Measurements from ENCODE around the gene TYRO3. TPM values are rescaled to one million over a fixed set of nuclear protein-coding genes. Genes with fewer than 3 reads are reported as not detected.

The TYRO3 gene
- total RNA-seq, 1 experiment from 2014 or later: 30.3 TPM

DNA sequence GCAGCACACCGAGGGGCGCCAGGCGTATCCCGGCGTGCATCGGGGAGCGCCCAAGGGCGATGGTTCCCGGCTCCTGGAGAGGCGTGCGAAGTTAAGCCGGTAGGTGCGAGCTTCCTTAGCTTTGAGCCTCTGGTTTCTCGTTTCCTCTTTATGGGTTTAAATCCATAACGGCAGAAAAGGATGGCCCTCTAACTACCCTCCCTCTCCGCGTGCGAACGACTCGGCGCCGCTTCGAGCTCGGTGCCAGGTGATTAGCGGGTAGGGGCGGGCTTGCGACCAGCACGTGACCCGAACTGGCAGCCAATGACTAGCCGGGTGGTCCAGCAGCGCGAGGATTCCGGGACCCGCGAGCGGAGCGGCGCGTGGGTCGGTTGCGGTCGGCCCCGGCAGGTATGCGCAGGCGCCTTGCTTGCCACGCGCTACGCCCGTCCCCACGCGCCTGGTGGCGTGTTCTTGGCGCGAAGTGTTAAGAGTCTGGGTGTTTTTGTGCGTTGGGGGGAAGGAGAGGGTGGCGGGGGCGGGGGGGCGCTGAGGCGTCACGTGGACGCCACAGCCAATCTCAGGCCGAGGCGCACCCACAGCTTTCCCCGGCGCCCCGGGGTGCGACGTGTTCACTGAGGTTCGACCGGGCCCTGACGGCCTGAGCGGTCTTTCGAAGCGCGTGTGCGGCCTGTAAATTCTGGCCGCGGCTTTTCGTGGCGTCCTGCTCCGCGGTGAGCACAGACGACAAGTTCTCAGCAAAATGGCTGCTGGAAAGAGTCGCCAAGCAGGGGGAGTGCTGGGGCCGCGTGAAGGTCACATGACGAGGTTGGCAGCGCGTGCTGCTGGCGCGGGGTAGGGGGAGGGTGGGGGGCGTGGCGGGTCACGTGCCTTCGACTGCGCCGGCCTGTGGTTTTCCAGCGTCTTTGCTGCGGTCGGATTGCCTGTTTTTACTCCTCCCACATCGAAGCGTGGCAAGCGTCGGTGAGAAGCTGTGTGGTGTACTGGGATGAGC, 62.5 kb downstream of the TYRO3 start:
- Histone ChIP-seq H3K4me2 (peak overlapping the region; percentile 76), H3K9me3 (ENCODE audit: insufficient read depth, low read depth) (0 out of 2 replicates have a peak, but pooled peaks cover 7% of the 10 kb centered on the region), H3K4me1 (replicated peaks; ENCODE audit: insufficient read depth) (no peaks in the 10 kb centered on the region), H3K4me3 (peak overlapping the region; percentile 50), H3F3A (ENCODE audit: insufficient read depth, low read depth) (no peaks in the 10 kb centered on the region), H4K20me1 (ENCODE audit: insufficient read depth) (no peaks in the 10 kb centered on the region), H3K36me3 (ENCODE audit: low read depth) (no peaks in the 10 kb centered on the region), H3K27ac (peak overlapping the region; percentile 68), H3K9me2 (ENCODE audit: insufficient read depth) (no peaks in the 10 kb centered on the region), H3K27me3 (ENCODE audit: insufficient read depth, low read depth) (no peaks in the 10 kb centered on the region), H3K79me2 (ENCODE audit: low read depth) (peaks cover 7% of the 10 kb centered on the region; the same call in 1 of the 2 replicates), H2AFZ (peak overlapping the region; percentile 78)
- peak; percentile 57 to 75 for DNase-seq
- intact Hi-C loops (cut with micrococcal nuclease; ENCODE audit: unreplicated experiment): loop anchor here (5.0 kb wide), 1 partner anchor 41 kb away; the partner anchor contains the start of gene MGA
- ChIA-PET POLR2A (ENCODE audit: unreplicated experiment) (interaction anchor here (0.6 kb wide), 2 partner anchors 157 to 568 kb away, joined by 3 to 4 read pairs; no protein-coding TSS in a partner anchor), CTCF (no interaction called here)
- BruUV-seq (replicated peaks): no TSS peak
- TF ChIP-seq CTCF (conservative IDR thresholded peaks at IDR 0.05) (no peak), EZH2 (IDR thresholded peaks at IDR 0.05; ENCODE audit: low read depth) (no peak)

DNA sequence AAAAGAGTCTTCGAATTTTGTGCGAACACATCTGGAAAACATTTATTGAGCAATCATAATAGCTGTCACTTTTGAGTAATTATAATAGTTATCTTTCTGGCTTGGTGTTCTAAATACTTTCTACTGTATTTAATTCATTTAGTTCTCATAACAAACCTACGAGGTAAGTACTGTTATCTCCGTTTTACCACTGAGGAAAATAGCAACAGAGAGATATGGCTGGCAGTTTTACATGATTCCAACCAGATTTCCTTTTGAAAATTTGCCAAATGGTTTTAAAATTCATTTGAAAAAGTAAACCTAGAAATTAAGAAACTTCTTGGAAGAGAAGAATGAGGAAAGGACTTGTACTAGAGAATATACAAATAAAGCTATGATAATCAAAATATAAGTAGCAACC, 63.9 kb downstream of the TYRO3 start:
- no TSS peak for BruUV-seq (replicated peaks)
- no peak for DNase-seq
- no peak overlapping the region for H2AFZ ChIP-seq
- H4K20me1 ChIP-seq (ENCODE audit: insufficient read depth): no peaks in the 10 kb centered on the region
- no peaks in the 10 kb centered on the region for H3K9me2 ChIP-seq (ENCODE audit: insufficient read depth)
- H3K27ac ChIP-seq: no peak overlapping the region
- no peak overlapping the region for H3K4me3 ChIP-seq
- TF ChIP-seq CTCF (conservative IDR thresholded peaks at IDR 0.05) (no peak), EZH2 (IDR thresholded peaks at IDR 0.05; ENCODE audit: low read depth) (no peak)
- ChIA-PET POLR2A (ENCODE audit: unreplicated experiment) (interaction anchor here (1.1 kb wide), 1 partner anchor 169 kb away, joined by 3 read pairs; no protein-coding TSS in a partner anchor), CTCF (no interaction called here)
- intact Hi-C loops (cut with micrococcal nuclease; ENCODE audit: unreplicated experiment): loop anchor here (5.0 kb wide), 1 partner anchor 39 kb away; the partner anchor contains the start of gene MGA
- no peaks in the 10 kb centered on the region for H3K27me3 ChIP-seq (ENCODE audit: insufficient read depth, low read depth)
- no peaks in the 10 kb centered on the region for H3K4me1 ChIP-seq (replicated peaks; ENCODE audit: insufficient read depth)
- H3K9me3 ChIP-seq (ENCODE audit: insufficient read depth, low read depth): no peaks in the 10 kb centered on the region
- H3F3A ChIP-seq (ENCODE audit: insufficient read depth, low read depth): no peaks in the 10 kb centered on the region
- H3K79me2 ChIP-seq (ENCODE audit: low read depth): peaks cover 7% of the 10 kb centered on the region; the same call in 1 of the 2 replicates
- H3K4me2 ChIP-seq: no peak overlapping the region
- no peaks in the 10 kb centered on the region for H3K36me3 ChIP-seq (ENCODE audit: low read depth)

DNA sequence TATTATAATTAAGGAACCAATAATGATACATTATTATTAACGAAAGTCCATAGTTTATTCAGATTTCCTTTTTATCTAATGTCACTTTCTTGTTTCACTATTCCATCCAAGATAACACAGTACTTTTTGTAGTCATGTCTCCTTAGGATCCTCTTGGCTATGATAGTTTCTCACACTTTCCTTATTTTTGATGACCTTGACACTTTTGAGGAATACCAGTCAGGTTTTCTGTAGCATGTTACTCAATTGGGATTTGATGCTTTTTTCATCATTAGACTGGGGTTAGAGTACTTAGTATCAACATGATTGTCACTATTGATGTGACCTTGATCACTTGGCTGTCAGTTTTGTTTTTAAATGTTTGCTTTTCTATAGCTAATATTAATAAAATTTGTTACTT, 68.2 kb downstream of the TYRO3 start:
- Histone ChIP-seq H4K20me1 (ENCODE audit: insufficient read depth) (no peaks in the 10 kb centered on the region), H3K4me3 (no peak overlapping the region), H3K79me2 (ENCODE audit: low read depth) (peaks cover 7% of the 10 kb centered on the region; the same call in 1 of the 2 replicates), H3K27ac (no peak overlapping the region), H3K36me3 (ENCODE audit: low read depth) (no peaks in the 10 kb centered on the region), H3K4me2 (no peak overlapping the region), H3K4me1 (replicated peaks; ENCODE audit: insufficient read depth) (no peaks in the 10 kb centered on the region), H3K27me3 (ENCODE audit: insufficient read depth, low read depth) (no peaks in the 10 kb centered on the region), H3K9me3 (ENCODE audit: insufficient read depth, low read depth) (no peaks in the 10 kb centered on the region), H3F3A (ENCODE audit: insufficient read depth, low read depth) (no peaks in the 10 kb centered on the region), H2AFZ (no peak overlapping the region), H3K9me2 (ENCODE audit: insufficient read depth) (no peaks in the 10 kb centered on the region)
- BruUV-seq (replicated peaks): no TSS peak
- intact Hi-C loops (cut with micrococcal nuclease; ENCODE audit: unreplicated experiment): no loop called here
- DNase-seq: no peak
- POLR2A ChIA-PET (ENCODE audit: unreplicated experiment): no interaction called here
- CTCF ChIA-PET: no interaction called here
- TF ChIP-seq EZH2 (IDR thresholded peaks at IDR 0.05; ENCODE audit: low read depth) (no peak), CTCF (conservative IDR thresholded peaks at IDR 0.05) (no peak)
